Fibroblast of lung (primary cell): ENCODE data around the gene HYPK.
"Not testable (repeated sequence)": the region's sequence is repeated elsewhere in the genome, so short reads cannot be mapped to it uniquely, and the experiment has no call there.

Experiments
- CTCF ChIP-seq, 2 donors: IDR thresholded peaks in 1 of 2; conservative IDR thresholded peaks in 1 of 2; 1 replicate in 1 of 2; 2 replicates in 1 of 2; pipeline ENCODE4 v1.5.1; 2011 to 2012; ENCODE audit warnings: low read length in 2 of 2, control low read depth in 1 of 2, inconsistent platforms in 1 of 2, low read depth in 1 of 2, mild to moderate bottlenecking in 1 of 2
- EZH2 ChIP-seq: IDR thresholded peaks from 2 replicates; pipeline ENCODE4 v1.5.1; 2012; ENCODE audit warnings: low read length, control low read depth, mild to moderate bottlenecking; ENCODE audit errors: missing control alignments

GRCh38 chr15:43832485-43832884 lies 32.1 kb downstream of the HYPK start:
- not testable (repeated sequence) for TF ChIP-seq CTCF (conservative IDR thresholded peaks at IDR 0.05 in 1 of 2, IDR thresholded peaks at IDR 0.05 in 1 of 2; ENCODE audit: low read depth in 1 of 2, low read length in 2 of 2); EZH2
